H1 (cell line): ENCODE data around the gene CNNM3. TPM values are rescaled to one million over a fixed set of nuclear protein-coding genes. Genes with fewer than 3 reads are reported as not detected.

Experiments
- CTCF ChIA-PET: fragments of 300-600 bp; sonication (Branson Sonifier 250); formaldehyde crosslinking; loops from one replicate; lab custom pipeline; 2021; ENCODE audit not compliant: partially characterized antibody; lab: Charles Lee
- POLR2A ChIA-PET: fragments of 300-600 bp; sonication (Branson Sonifier 250); formaldehyde crosslinking; loops from one replicate; lab custom pipeline; 2021; ENCODE audit warnings: inconsistent platforms; ENCODE audit not compliant: partially characterized antibody; lab: Charles Lee
- DNase-seq, 2 experiments: peaks; one replicate each; pipeline versions ENCODE4 v3.0.0 to v3.0.0-alpha.2; 2010 to 2022; ENCODE audit warnings: low spot score in 2 of 2, low read depth in 1 of 2, mixed read lengths in 1 of 2
- FAIRE-seq: peaks from 2 replicates; lab custom pipeline; 2011; peaks lifted over from hg19 to GRCh38; lab: Jason Lieb, UNC
- H2AFZ ChIP-seq: 2 replicates; pipeline ENCODE4 v1.8.1; 2012; ENCODE audit warnings: low read length, inconsistent platforms
- H2AK5ac ChIP-seq: 2 replicates; pipeline ENCODE4 v1.6.1; 2013; ENCODE audit warnings: low read depth, low read length
- H2BK120ac ChIP-seq: replicated peaks from 2 replicates; pipeline ENCODE3; 2013; ENCODE audit warnings: low read depth, low read length, inconsistent platforms
- H2BK12ac ChIP-seq: 2 replicates; pipeline ENCODE4 v1.6.1; 2013; ENCODE audit warnings: low read depth, low read length
- H2BK15ac ChIP-seq: 2 replicates; pipeline ENCODE4 v1.6.1; 2013; ENCODE audit warnings: low read length
- H2BK20ac ChIP-seq: 2 replicates; pipeline ENCODE4 v1.6.1; 2013; ENCODE audit warnings: low read length
- H2BK5ac ChIP-seq: 2 replicates; pipeline ENCODE4 v1.6.1; 2013; ENCODE audit warnings: low read depth, low read length
- H3K14ac ChIP-seq: 2 replicates; pipeline ENCODE4 v1.6.1; 2013; ENCODE audit warnings: inconsistent platforms; ENCODE audit not compliant: insufficient read length
- H3K18ac ChIP-seq: 2 replicates; pipeline ENCODE4 v1.6.1; 2013; ENCODE audit warnings: low read length; ENCODE audit errors: extremely low read depth
- H3K23ac ChIP-seq: 2 replicates; pipeline ENCODE4 v1.6.1; 2013; ENCODE audit warnings: inconsistent platforms; ENCODE audit not compliant: insufficient read length
- H3K23me2 ChIP-seq: 2 replicates; pipeline ENCODE4 v1.6.1; 2013; ENCODE audit warnings: low read depth, low read length
- H3K27ac ChIP-seq: 2 replicates; pipeline ENCODE4 v1.6.1; 2011; ENCODE audit warnings: low read depth, low read length, inconsistent platforms
- H3K27me3 ChIP-seq, 4 experiments: replicated peaks in 1 of 4; 1 replicate in 1 of 4; 2 replicates in 3 of 4; pipeline versions ENCODE4 v1.6.1 to v1.8.1; 2011 to 2013; ENCODE audit warnings: low read length in 3 of 4, mild to moderate bottlenecking in 3 of 4, inconsistent platforms in 2 of 4, mixed read lengths in 2 of 4, moderate library complexity in 1 of 4; ENCODE audit not compliant: control insufficient read depth in 3 of 4, insufficient read depth in 3 of 4; ENCODE audit errors: extremely low read depth in 1 of 4
- H3K36me3 ChIP-seq, 4 experiments: 2 replicates each; pipeline versions ENCODE4 v1.6.1 to v1.8.1; 2011 to 2013; ENCODE audit warnings: mild to moderate bottlenecking in 4 of 4, low read length in 3 of 4, moderate library complexity in 2 of 4, control low read depth in 1 of 4, inconsistent platforms in 1 of 4; ENCODE audit not compliant: insufficient read depth in 4 of 4, control insufficient read depth in 2 of 4
- H3K4ac ChIP-seq: replicated peaks from 2 replicates; pipeline ENCODE3; 2013; ENCODE audit warnings: low read length, low read depth, mixed read lengths, inconsistent platforms; ENCODE audit not compliant: insufficient read length
- H3K4me1 ChIP-seq, 4 experiments: replicated peaks in 1 of 4; 1 replicate in 1 of 4; 2 replicates in 3 of 4; pipeline versions ENCODE4 v1.6.1 to v1.8.1; 2011 to 2013; ENCODE audit warnings: low read length in 3 of 4, inconsistent platforms in 2 of 4, mixed read lengths in 1 of 4; ENCODE audit not compliant: insufficient read depth in 4 of 4, control insufficient read depth in 3 of 4
- H3K4me2 ChIP-seq, 2 experiments: 2 replicates each; pipeline versions ENCODE4 v1.6.1 to v1.8.1; 2011 to 2013; ENCODE audit warnings: low read depth in 2 of 2, low read length in 2 of 2, control low read depth in 1 of 2, inconsistent platforms in 1 of 2, mild to moderate bottlenecking in 1 of 2; ENCODE audit not compliant: insufficient read depth in 1 of 2
- H3K4me3 ChIP-seq, 4 experiments: fragments of 200-600, 300-600 bp in 1 of 4; sonication (generic), shearing (Covaris generic), sonication (Bioruptor Twin) in 1 of 4; 2 replicates each; pipeline versions ENCODE4 v1.5.1 to v1.8.1; 2011 to 2016; ENCODE audit warnings: low read length in 4 of 4, low read depth in 3 of 4, control low read depth in 2 of 4, inconsistent platforms in 2 of 4, mild to moderate bottlenecking in 2 of 4, mixed read lengths in 1 of 4, moderate library complexity in 1 of 4; ENCODE audit not compliant: insufficient read depth in 2 of 4; ENCODE audit errors: extremely low read depth in 1 of 4
- H3K56ac ChIP-seq: replicated peaks from 2 replicates; pipeline ENCODE3; 2013; ENCODE audit warnings: low read depth, mild to moderate bottlenecking, mixed read lengths, low read length, inconsistent platforms; ENCODE audit not compliant: insufficient read length
- H3K79me1 ChIP-seq: 2 replicates; pipeline ENCODE4 v1.6.1; 2013; ENCODE audit warnings: low read depth, low read length, control low read depth
- H3K79me2 ChIP-seq, 2 experiments: 2 replicates each; pipeline versions ENCODE4 v1.6.1 to v1.8.1; 2012 to 2013; ENCODE audit warnings: low read length in 2 of 2, mild to moderate bottlenecking in 2 of 2, inconsistent platforms in 1 of 2; ENCODE audit not compliant: insufficient read depth in 2 of 2, control insufficient read depth in 1 of 2
- H3K9ac ChIP-seq, 4 experiments: replicated peaks in 1 of 4; 1 replicate in 1 of 4; 2 replicates in 3 of 4; pipeline versions ENCODE4 v1.6.1 to v1.8.1; 2011 to 2013; ENCODE audit warnings: low read depth in 3 of 4, low read length in 3 of 4, control low read depth in 2 of 4, mild to moderate bottlenecking in 2 of 4, moderate library complexity in 2 of 4, inconsistent platforms in 1 of 4; ENCODE audit errors: extremely low read depth in 1 of 4
- H3K9me3 ChIP-seq, 2 experiments: 2 replicates each; pipeline versions ENCODE4 v1.6.1 to v1.8.1; 2012 to 2013; ENCODE audit warnings: mild to moderate bottlenecking in 2 of 2, moderate library complexity in 2 of 2, control low read depth in 1 of 2, inconsistent platforms in 1 of 2, low read depth in 1 of 2, low read length in 1 of 2, mixed read lengths in 1 of 2; ENCODE audit not compliant: insufficient read depth in 2 of 2
- H4K20me1 ChIP-seq, 2 experiments: replicated peaks in 1 of 2; 2 replicates each; pipeline versions ENCODE3 to v1.8.1; 2011 to 2013; ENCODE audit warnings: inconsistent platforms in 2 of 2, low read length in 2 of 2, mild to moderate bottlenecking in 1 of 2; ENCODE audit not compliant: insufficient read depth in 2 of 2, control insufficient read depth in 1 of 2
- H4K5ac ChIP-seq: 2 replicates; pipeline ENCODE4 v1.6.1; 2013; ENCODE audit warnings: low read length, low read depth, mixed read lengths, inconsistent platforms; ENCODE audit not compliant: insufficient read length
- H4K8ac ChIP-seq: 2 replicates; pipeline ENCODE4 v1.8.0; 2013; ENCODE audit warnings: mild to moderate bottlenecking, moderate library complexity, low read length, inconsistent platforms; ENCODE audit not compliant: insufficient read depth; ENCODE audit errors: extremely low read depth
- H4K91ac ChIP-seq: replicated peaks from 2 replicates; pipeline ENCODE3; 2013; ENCODE audit warnings: low read length, mixed read lengths, inconsistent platforms; ENCODE audit not compliant: insufficient read length
- BRCA1 ChIP-seq: IDR thresholded peaks from 2 replicates; pipeline ENCODE4 v1.6.1; 2012; ENCODE audit warnings: low read depth, low read length, improper control_type of control experiment
- CEBPB ChIP-seq: IDR thresholded peaks from 2 replicates; pipeline ENCODE4 v1.6.1; 2012; ENCODE audit warnings: low read depth, low read length
- CTBP2 ChIP-seq: IDR thresholded peaks from 2 replicates; pipeline ENCODE4 v1.7.0; 2011; ENCODE audit warnings: borderline replicate concordance, mild to moderate bottlenecking, moderate library complexity, mixed read lengths, low read length; ENCODE audit not compliant: insufficient read depth, insufficient read length
- EZH2 ChIP-seq: fragments of 200-600 bp; sonication (generic); IDR thresholded peaks from 2 replicates; pipeline ENCODE4 v1.7.1; 2012; ENCODE audit warnings: low read depth, mild to moderate bottlenecking, moderate library complexity, low read length, inconsistent platforms; ENCODE audit not compliant: severe bottlenecking
- FOSL1 ChIP-seq: IDR thresholded peaks from 2 replicates; pipeline ENCODE4 v1.6.1; 2011; ENCODE audit warnings: mild to moderate bottlenecking, low read depth, low read length, moderate library complexity; ENCODE audit not compliant: insufficient read depth
- HDAC6 ChIP-seq: IDR thresholded peaks from one replicate; pipeline ENCODE4 v1.7.1; 2012; ENCODE audit warnings: low read depth, mild to moderate bottlenecking, inconsistent platforms, low read length, moderate library complexity
- JUN ChIP-seq: IDR thresholded peaks from 2 replicates; pipeline ENCODE4 v1.6.1; 2011; ENCODE audit warnings: low read depth, mild to moderate bottlenecking, improper control_type of control experiment, low read length
- PHF8 ChIP-seq: fragments of 200-600 bp; sonication (generic); conservative IDR thresholded peaks from 2 replicates; pipeline ENCODE4 v1.7.1; 2012; ENCODE audit warnings: low read depth, mild to moderate bottlenecking, inconsistent platforms, low read length, moderate library complexity
- POLR2A ChIP-seq, 2 experiments: IDR thresholded peaks; 1 replicate in 1 of 2; 2 replicates in 1 of 2; pipeline ENCODE4 v1.6.1; 2011; ENCODE audit warnings: low read depth in 2 of 2, low read length in 2 of 2, mild to moderate bottlenecking in 2 of 2; ENCODE audit errors: control extremely low read depth in 1 of 2
- RFX5 ChIP-seq: IDR thresholded peaks from 2 replicates; pipeline ENCODE4 v1.6.1; 2011; ENCODE audit warnings: low read depth, low read length, improper control_type of control experiment, borderline replicate concordance
- RXRA ChIP-seq: IDR thresholded peaks from 2 replicates; pipeline ENCODE4 v1.6.1; 2011; ENCODE audit warnings: low read depth, mild to moderate bottlenecking, low read length, moderate library complexity; ENCODE audit not compliant: insufficient read depth
- SAP30 ChIP-seq: fragments of 300-600 bp; sonication (generic); IDR thresholded peaks from 2 replicates; pipeline ENCODE4 v1.7.1; 2012; ENCODE audit warnings: low read length, moderate library complexity, mild to moderate bottlenecking, inconsistent platforms; ENCODE audit not compliant: insufficient read depth, insufficient replicate concordance
- TBP ChIP-seq: IDR thresholded peaks from 2 replicates; pipeline ENCODE4 v1.6.1; 2011; ENCODE audit warnings: low read depth, low read length, improper control_type of control experiment
- WGBS, 2 experiments: shearing (Covaris generic) in 1 of 2; methylation state at CpG; one replicate each; pipeline versions ENCODE4 v1.1.6 to v1.1.7; 2013 to 2015; ENCODE audit warnings: low lambda C conversion rate in 2 of 2, mixed read lengths in 2 of 2, inconsistent platforms in 1 of 2, low coverage in 1 of 2, missing lambda C conversion rate in 1 of 2; ENCODE audit not compliant: insufficient replicate concordance in 2 of 2, insufficient coverage in 1 of 2, insufficient read length in 1 of 2; ENCODE audit errors: extremely low coverage in 1 of 2, missing lambda C conversion rate in 1 of 2; 5-methylcytosine and 5-hydroxymethylcytosine counted together
- polyA plus RNA-seq, 7 experiments: library from polyadenylated mRNA; depleted of rRNA in 3 of 7; stranded (reverse) in 5 of 7; unstranded in 2 of 7; fragments of >200 nt in 5 of 7; fragments of 200-250 nt in 2 of 7; gene quantifications; 1 replicate in 5 of 7; 2 replicates in 1 of 7; 4 replicates in 1 of 7; pipeline versions ENCODE4 v1.2.1 to v1.2.3, GENCODE V29; 2011 to 2013; ENCODE audit warnings: missing spikeins in 2 of 7, mixed read lengths in 2 of 7
- total RNA-seq: library from RNA; stranded (reverse); fragmentation: NEBNext Ultra II Directional; extraction: Animal tissue kit (Norgen Biotek cat#: 25700); gene quantifications from 2 replicates; pipeline ENCODE4 v1.2.1, GENCODE V29; 2021

CNNM3 gene
- total and polyA plus RNA-seq, 2 of the 8 experiments (the other 6 are each of a cell fraction or from before 2014, with no cell fraction given), result 29.1 to 29.2 TPM

DNA sequence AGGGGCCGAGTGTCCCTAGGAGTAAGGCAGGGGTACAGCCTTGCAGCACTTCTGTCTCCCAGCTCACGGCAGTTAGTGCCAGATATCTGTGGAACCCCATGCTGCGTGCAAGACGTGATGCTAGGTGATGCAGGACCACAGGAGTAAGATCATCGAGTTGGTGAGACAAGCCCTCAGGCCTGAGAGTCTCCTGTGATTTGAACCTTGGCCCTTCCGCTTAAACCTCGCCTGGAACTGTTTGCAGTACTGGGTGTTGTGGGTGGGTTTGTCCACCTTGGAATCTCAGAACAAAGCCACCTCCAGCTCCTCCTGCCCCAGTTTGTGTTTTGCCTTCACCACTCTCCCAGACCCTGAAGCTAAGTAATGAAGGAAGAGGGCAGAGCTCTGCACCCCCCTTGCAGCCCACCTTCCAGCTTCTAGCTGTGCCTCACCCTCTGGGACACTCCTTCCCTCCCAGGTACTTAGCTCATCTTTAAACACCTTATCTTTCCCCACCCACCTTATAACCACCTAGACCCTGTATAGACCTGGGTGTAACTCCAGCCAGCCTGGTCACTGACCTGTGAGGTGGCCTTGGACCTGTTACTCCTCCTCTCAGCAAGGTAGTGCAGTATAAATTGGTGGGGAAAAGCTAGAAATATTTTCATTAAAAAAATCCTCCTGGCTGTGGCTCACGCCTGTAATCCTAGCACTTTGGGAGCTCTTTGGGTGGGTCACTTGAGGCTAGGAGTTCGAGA, 48.8 kb upstream of the CNNM3 start:
- Histone ChIP-seq H3K27me3 (no peaks in the 10 kb centered on the region; a peak in 2 of 7 replicates), H3K14ac (no peak overlapping the region), H3K56ac (no peak overlapping the region), H2BK5ac (no peak overlapping the region), H4K8ac (no peak overlapping the region), H3K18ac (no peak overlapping the region), H3K23ac (no peak overlapping the region), H2BK20ac (no peak overlapping the region), H3K9ac (no peak overlapping the region), H3K4ac (no peak overlapping the region), H3K4me3 (no peak overlapping the region), H2BK120ac (no peak overlapping the region), H3K4me1 (peaks cover 6 to 20% (median 15%) of the 10 kb centered on the region in 4 experiments), H3K23me2 (peaks cover 5% of the 10 kb centered on the region), H2BK12ac (no peak overlapping the region), H3K36me3 (no peaks in the 10 kb centered on the region), H3K27ac (no peak overlapping the region), H4K91ac (no peak overlapping the region), H4K20me1 (peaks cover 0 to 7% of the 10 kb centered on the region in 2 experiments), H3K4me2 (no peak overlapping the region), H4K5ac (no peak overlapping the region), H2BK15ac (no peak overlapping the region), H2AFZ (no peak overlapping the region), H2AK5ac (no peak overlapping the region), H3K79me2 (peaks cover 0 to 16% of the 10 kb centered on the region in 2 experiments; a peak in 1 of 4 replicates), H3K9me3 (no peaks in the 10 kb centered on the region), H3K79me1 (peaks cover 12% of the 10 kb centered on the region)
- no peak for DNase-seq
- ChIA-PET CTCF (interaction anchor here (0.6 to 6.8 kb wide), 6 partner anchors 9 to 233 kb away, joined by 3 to 64 read pairs (median 3); no protein-coding TSS in a partner anchor), POLR2A (interaction anchor here (1.3 to 1.6 kb wide), 2 partner anchors 15 to 158 kb away, joined by 3 read pairs; no protein-coding TSS in a partner anchor)
- no peak for FAIRE-seq
- WGBS, 2 experiments, result 79% methylated on average over 9 of the region's 9 CpGs; no CpG with 5 or more reads in 1 of the 2 experiments
- TF ChIP-seq CEBPB (no peak), RFX5 (no peak), BRCA1 (no peak), FOSL1 (no peak), TBP (no peak), CTBP2 (no peak), RXRA (no peak), JUN (no peak), EZH2 (no peak), PHF8 (no peak), HDAC6 (no peak), SAP30 (no peak), POLR2A (IDR thresholded peaks at IDR 0.05; ENCODE audit: control extremely low read depth in 1 of 2, low read depth in 2 of 2, low read length in 2 of 2) (no peak)
